Hepatocyte (in vitro differentiated cells): Measurements from ENCODE around the gene SLC46A2.

Experiments
- EZH2phosphoT487 ChIP-seq: fragments of 200-600 bp; sonication (generic); IDR thresholded peaks from one replicate; pipeline ENCODE4 v1.6.1; 2018; ENCODE audit warnings: antibody characterized with exemption, mild to moderate bottlenecking, low read depth, moderate library complexity; ENCODE audit not compliant: unreplicated experiment, severe bottlenecking
- TF ChIP-seq, protein P1 (sequence below): fragments of 200-600 bp; sonication (generic); IDR thresholded peaks from 2 replicates; pipeline ENCODE4 v1.5.1; 2016; ENCODE audit warnings: antibody characterized with exemption, mild to moderate bottlenecking; ENCODE audit not compliant: poor library complexity

DNA sequence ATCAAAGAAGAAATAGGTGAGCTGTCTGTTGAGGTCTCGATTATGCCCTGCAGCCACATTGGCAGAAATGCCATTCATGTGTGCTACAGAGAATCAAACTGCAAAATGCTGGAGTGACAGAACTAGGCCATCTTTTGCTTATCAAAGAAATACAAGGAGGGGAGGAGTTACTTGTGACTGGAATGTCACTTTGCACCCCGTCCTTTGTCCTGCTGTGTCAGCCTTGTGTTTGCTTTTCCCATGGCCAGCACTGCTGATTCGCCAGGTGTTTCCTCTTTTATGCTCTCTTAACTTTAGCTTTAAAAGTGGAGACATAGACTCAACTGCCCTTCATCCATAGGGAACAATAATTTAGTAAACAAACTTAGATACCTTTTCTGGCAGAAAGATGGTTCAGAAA is 54.3 kb downstream of the SLC46A2 start:
- TF ChIP-seq, protein P1, sequence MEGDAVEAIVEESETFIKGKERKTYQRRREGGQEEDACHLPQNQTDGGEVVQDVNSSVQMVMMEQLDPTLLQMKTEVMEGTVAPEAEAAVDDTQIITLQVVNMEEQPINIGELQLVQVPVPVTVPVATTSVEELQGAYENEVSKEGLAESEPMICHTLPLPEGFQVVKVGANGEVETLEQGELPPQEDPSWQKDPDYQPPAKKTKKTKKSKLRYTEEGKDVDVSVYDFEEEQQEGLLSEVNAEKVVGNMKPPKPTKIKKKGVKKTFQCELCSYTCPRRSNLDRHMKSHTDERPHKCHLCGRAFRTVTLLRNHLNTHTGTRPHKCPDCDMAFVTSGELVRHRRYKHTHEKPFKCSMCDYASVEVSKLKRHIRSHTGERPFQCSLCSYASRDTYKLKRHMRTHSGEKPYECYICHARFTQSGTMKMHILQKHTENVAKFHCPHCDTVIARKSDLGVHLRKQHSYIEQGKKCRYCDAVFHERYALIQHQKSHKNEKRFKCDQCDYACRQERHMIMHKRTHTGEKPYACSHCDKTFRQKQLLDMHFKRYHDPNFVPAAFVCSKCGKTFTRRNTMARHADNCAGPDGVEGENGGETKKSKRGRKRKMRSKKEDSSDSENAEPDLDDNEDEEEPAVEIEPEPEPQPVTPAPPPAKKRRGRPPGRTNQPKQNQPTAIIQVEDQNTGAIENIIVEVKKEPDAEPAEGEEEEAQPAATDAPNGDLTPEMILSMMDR, result no peak
- no peak for TF ChIP-seq EZH2phosphoT487
